Middle frontal gyrus (tissue), 1 donor: ENCODE results near the gene TUBB2A.
"Not testable (repeated sequence)": the region's sequence is repeated elsewhere in the genome, so short reads cannot be mapped to it uniquely, and the experiment has no call there.

Experiments used
- DNase-seq: peaks from one replicate; pipeline ENCODE4 v3.0.0-alpha.2; 2015; ENCODE audit warnings: low spot score; ENCODE audit errors: extremely low spot score

Gene TUBB2A

DNA sequence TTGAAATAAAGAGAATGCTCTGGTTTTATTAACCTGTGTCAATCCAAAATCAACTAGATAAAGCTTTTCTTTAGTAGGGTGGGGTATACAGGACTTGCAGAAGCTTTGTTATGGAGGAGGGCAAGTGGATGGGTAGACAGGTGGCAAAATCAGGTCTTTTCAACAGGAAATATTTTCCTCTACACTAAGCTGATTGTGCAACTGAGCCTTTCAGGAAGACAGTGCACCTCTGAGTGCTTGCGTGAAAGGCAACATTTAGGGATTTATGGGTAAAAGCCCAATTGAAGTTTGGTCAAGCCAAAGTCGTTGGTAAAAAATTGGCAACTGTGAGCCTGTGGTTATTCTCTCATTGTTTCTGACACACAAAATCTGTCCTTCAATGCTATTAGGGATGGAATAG is 23.8 kb upstream of the TUBB2A start:
- no peak for DNase-seq

GRCh38 chr6:3179945-3180344 is 22.6 kb upstream of the TUBB2A start:
- not testable (repeated sequence) for DNase-seq

GRCh38 chr6:3178666-3179065 is 21.3 kb upstream of the TUBB2A start:
- DNase-seq, result not testable (repeated sequence)

DNA sequence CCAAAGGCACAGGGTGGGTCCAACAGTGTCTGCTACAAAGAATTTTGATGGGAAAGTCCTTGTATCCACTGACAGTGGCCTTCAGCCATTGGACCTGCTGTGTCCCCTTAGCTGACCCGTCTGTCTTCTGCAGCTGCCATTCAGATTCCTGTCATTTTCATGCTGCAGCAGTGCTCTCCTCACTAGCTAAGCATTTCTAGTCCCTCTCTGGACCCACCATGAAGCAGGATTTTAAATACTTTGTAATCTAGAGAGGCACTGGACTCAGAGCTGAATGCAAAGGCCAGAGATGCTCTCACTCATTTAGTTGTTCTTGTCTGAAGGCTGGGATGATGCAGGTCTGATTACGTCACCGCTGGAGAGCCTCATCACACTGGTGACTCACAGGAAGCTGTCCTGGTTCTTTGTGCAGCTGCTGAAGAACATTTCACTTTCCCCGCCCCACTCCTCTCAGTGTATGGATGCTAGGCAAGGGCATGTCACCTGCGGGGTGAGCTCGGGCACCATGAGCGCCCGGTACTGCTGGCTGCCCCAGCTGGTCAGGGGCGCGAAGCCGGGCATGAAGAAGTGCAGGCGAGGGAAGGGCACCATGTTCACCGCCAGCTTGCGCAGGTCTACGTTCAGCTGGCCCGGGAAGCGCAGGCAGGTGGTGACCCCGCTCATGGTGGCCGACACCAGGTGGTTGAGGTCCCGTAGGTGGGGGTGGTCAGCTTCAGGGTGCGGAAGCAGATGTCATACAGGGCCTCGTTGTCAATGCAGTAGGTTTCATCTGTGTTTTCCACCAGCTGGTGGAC is 19.4 kb upstream of the TUBB2A start:
- no peak for DNase-seq

- DNase-seq, result no peak
Observed at GRCh38 chr6:3175715-3176402, 18.5 kb upstream of the TUBB2A start.

DNA sequence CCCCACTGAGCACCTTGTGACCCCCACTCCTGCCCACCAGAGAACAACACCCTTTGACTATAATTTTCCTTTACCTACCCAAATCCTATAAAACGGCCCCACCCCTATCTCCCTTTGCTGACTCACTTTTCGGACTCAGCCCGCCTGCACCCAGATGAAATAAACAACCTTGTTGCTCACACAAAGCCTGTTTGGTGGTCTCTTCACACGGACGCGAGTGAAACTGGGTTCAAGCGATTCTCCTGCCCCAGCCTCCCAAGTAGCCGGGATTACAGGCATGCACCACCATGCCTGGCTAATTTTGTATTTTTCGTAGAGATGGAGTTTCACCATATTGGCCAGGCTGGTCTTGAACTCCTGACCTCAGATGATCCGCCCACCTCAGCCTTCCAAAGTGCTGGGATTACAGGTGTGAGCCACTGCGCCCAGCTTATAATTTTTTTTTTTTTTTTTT is 16.3 kb upstream of the TUBB2A start:
- DNase-seq, result not testable (repeated sequence)

DNA sequence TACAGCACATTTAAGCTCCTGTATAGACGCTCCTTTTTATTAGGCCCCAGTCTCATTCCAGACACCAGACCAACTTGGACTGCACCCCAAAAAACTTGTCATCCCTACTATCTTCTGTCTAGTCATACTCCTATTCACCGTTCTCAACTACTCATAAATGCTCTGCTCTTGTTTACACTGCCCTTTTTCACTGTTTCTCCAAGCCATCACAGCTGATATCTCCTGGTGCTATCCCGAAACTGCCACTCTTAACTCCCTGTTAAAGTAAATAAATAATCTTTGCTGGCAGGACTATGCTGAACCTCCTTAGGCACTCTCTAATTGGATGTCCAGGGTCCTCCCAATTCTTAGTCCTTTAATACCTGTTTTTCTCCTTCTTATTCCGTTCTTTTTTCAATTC is 15.4 kb upstream of the TUBB2A start:
- not testable (repeated sequence) for DNase-seq

DNA sequence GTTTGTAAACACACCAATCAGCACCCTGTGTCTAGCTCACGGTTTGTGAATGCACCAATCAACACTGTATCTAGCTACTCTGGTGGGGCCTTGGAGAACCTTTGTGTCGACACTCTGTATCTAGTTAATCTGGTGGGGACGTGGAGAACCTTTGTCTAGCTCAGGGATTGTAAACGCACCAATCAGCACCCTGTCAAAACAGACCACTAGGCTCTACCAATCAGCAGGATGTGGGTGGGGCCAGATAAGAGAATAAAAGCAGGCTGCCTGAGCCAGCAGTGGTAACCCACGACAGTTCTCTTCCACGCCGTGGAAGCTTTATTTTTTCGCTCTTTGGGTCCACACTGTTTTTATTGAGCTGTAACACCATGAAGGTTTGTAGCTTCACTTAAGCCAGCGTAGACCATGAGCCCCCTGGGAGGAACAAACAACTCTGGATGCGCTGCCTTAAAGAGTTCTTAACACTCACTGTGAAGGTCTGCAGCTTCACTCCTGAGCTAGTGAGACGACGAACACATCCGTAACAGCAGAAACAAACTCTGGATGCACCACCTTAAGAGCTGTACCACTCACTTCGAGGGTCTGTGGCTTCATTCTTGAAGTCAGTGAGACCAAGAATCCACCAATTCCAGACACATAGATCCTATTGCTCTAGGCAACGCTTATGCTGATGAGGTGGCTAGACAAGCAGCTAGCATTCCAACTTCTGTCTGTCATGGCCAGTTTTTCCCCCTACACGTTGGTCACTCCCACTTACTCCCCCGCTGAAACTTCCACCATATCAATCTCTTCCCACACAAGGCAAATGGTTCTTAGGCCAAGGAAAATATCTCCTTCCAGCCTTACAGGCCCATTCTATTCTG is 14.2 kb upstream of the TUBB2A start:
- DNase-seq, result not testable (repeated sequence)

- not testable (repeated sequence) for DNase-seq
Observed at GRCh38 chr6:3170676-3171075, 13.3 kb upstream of the TUBB2A start.

- DNase-seq, result not testable (repeated sequence)
Observed at GRCh38 chr6:3168046-3168445, 10.7 kb upstream of the TUBB2A start.

- not testable (repeated sequence) for DNase-seq
Observed at GRCh38 chr6:3166535-3167225, 9.3 kb upstream of the TUBB2A start.

- no peak for DNase-seq
Observed at GRCh38 chr6:3165631-3166534, 8.5 kb upstream of the TUBB2A start.

- no peak for DNase-seq
Observed at GRCh38 chr6:3164388-3164787, 7.0 kb upstream of the TUBB2A start.

DNA sequence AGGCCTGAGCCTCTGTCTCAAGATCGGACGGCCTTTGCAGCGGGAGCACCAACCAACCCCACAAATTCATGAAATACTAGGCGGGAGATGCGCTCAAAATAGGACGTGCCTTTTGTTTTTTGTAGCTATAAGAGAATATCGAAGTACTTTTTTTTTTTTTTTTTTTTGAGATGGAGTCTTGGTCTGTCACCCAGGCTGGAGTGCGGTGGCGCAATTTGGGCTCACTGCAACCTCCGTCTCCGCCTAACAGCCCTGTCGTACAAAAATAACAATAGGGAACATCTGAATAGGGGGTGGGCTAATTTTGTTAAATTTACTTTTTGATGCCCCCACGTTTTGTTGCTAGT is 5.9 kb upstream of the TUBB2A start:
- no peak for DNase-seq

DNA sequence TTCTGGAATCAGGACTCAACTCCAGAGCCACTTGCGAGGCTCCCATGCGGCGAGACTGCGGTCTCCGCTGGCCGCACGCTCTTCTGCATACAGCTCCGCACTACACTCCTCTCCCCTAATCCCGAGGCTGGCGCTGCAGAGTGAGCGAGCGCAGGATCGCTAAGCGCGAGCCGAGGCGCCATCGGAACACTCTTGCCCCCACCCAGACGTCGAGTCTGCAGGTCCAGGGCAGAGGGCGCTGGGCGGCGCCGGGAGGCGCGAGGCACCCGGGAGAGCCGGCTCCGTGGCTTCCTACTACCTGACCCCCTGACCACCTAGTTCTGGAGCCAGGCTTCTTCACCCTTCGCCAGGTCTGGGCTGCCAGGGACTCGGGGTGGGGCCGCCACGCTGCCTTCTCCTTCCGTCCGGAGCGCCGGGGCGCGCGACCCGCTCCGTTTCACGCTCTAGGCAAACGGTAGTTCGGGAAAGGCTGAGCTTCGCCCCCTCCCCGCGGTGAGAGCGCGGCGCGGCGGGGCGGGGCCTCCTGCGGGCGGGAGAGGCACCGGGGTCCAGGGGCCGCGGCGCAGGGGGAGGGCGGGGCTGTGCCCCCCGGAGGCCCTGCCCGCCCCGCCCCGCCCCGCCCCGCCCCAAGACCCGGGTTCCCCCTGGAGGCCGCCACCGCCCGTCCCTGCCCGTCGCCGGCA is 5.4 kb upstream of the TUBB2A start:
- DNase-seq, result peak; percentile 58

- no peak for DNase-seq
Observed at GRCh38 chr6:3162067-3162497, 4.7 kb upstream of the TUBB2A start.

DNA sequence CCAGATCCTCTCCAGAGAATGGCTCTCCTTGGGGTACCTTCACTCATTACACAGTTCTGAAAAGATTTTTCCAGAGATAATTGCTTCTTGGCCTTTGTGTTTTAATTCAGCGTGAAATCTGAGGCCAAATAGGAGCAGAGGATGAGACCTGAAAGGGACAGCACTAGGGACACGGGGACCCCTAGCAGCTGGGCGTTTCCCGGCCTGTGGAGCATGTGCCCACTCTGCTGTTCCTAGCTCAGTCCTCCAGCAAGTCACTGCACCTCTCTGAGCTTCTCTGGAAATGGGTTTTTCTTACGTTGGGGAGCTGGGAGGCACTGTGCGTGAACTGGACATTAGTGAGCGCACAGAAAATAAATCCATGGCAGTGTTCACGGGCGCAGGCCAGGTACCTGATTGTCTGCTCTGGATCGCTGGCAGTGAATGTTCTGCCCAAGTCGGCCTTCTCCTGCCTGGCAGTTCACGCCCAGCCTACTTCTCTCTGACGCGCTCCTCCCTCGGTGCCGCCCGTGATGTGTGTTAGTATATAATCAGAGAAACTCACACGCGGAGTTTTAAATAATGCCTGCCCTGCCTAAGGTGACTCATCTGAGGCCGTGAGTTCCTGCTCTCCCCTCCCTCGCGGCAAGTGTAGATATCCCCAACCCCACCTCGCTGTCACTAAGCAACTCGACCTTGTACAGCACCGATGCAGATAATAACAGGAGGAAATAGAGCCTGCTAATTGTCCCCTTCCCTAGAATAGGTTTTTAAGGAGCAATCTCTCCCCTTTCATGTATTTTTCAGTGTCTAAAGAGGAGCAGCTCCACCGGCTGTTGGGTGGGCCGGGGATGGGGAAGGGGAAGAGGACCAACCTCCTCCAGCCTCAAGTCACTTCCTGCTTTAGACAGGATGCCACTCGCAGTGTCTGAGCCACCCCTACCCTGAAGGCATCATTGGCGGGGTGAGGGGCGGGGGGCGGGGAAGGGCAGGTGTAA is 2.7 kb upstream of the TUBB2A start:
- no peak for DNase-seq
